HG02938 (cell line): ENCODE data around the gene AGT.
"Not testable (repeated sequence)": the region's sequence is repeated elsewhere in the genome, so short reads cannot be mapped to it uniquely, and the experiment has no call there.

Source experiments
- ATAC-seq: cut with Tn5 transposase; IDR thresholded peaks from one replicate; pipeline ENCODE4 v1.9.1; 2021; ENCODE audit warnings: mild to moderate bottlenecking, moderate library complexity; ENCODE audit not compliant: unreplicated experiment

The AGT gene

GRCh38 chr1:230744382-230744781 is 30.5 kb upstream of the AGT start:
- no peak for ATAC-seq

GRCh38 chr1:230743899-230744298 is 30.0 kb upstream of the AGT start:
- ATAC-seq, result no peak

GRCh38 chr1:230739564-230740290 is 25.8 kb upstream of the AGT start:
- ATAC-seq, result no peak

- no peak for ATAC-seq
These were observed 23.8 kb upstream of the AGT start for GRCh38 chr1:230737622-230738262.

- ATAC-seq, result no peak
These were observed 21.5 kb upstream of the AGT start for GRCh38 chr1:230735447-230735846.

- no peak for ATAC-seq
These were observed 17.1 kb upstream of the AGT start for GRCh38 chr1:230730977-230731376.

GRCh38 chr1:230728710-230729392 is 14.9 kb upstream of the AGT start:
- no peak for ATAC-seq

GRCh38 chr1:230725256-230726012 is 11.5 kb upstream of the AGT start:
- ATAC-seq, result no peak

- ATAC-seq, result not testable (repeated sequence)
These were observed 8.1 kb upstream of the AGT start for GRCh38 chr1:230721849-230722522.

- no peak for ATAC-seq
These were observed 3.3 kb upstream of the AGT start for GRCh38 chr1:230717251-230717650.

- not testable (repeated sequence) for ATAC-seq
These were observed 2.5 kb upstream of the AGT start for GRCh38 chr1:230716453-230716852.

- no peak for ATAC-seq
These were observed 1.6 kb upstream of the AGT start for GRCh38 chr1:230715510-230715909.

- no peak for ATAC-seq
These were observed 391 bp downstream of the AGT start for GRCh38 chr1:230713547-230713914.

- no peak for ATAC-seq
These were observed 784 bp downstream of the AGT start for GRCh38 chr1:230713138-230713537.

- ATAC-seq, result no peak
These were observed 1.4 kb downstream of the AGT start for GRCh38 chr1:230712470-230712942.

- ATAC-seq, result no peak
These were observed 2.7 kb downstream of the AGT start for GRCh38 chr1:230711245-230711644.

- no peak for ATAC-seq
These were observed 3.4 kb downstream of the AGT start for GRCh38 chr1:230710543-230710904.

GRCh38 chr1:230709619-230710542 is 4.0 kb downstream of the AGT start:
- no peak for ATAC-seq
